Loucy (cell line): Measurements from ENCODE around the gene LTF.

ENCODE experiments used
- H2AFZ ChIP-seq: fragments of 200-600 bp; sonication (generic); 2 replicates; pipeline ENCODE4 v1.6.0; 2016; ENCODE audit warnings: antibody characterized with exemption, mild to moderate bottlenecking, low read length, moderate library complexity
- H3F3A ChIP-seq: fragments of 200-600 bp; 2 replicates; pipeline ENCODE4 v1.6.0; 2016; ENCODE audit warnings: antibody characterized with exemption, low read depth, mild to moderate bottlenecking
- H3K27me3 ChIP-seq: fragments of 200-600 bp; sonication (generic); 2 replicates; pipeline ENCODE4 v1.6.1; 2014; ENCODE audit warnings: low read length, mild to moderate bottlenecking; ENCODE audit not compliant: insufficient read depth, poor library complexity, severe bottlenecking
- H3K36me3 ChIP-seq: fragments of 200-600 bp; sonication (generic); 2 replicates; pipeline ENCODE4 v1.6.1; 2016; ENCODE audit warnings: low read length; ENCODE audit not compliant: insufficient read depth
- H3K4me1 ChIP-seq: fragments of 200-600 bp; sonication (generic); 2 replicates; pipeline ENCODE4 v1.5.1; 2014; ENCODE audit warnings: low read length, mild to moderate bottlenecking; ENCODE audit not compliant: insufficient read depth, poor library complexity, severe bottlenecking
- H3K4me2 ChIP-seq: fragments of 200-600 bp; sonication (generic); 2 replicates; pipeline ENCODE4 v1.6.0; 2014; ENCODE audit warnings: antibody characterized with exemption, low read length, low read depth, mild to moderate bottlenecking; ENCODE audit not compliant: poor library complexity, severe bottlenecking
- H3K4me3 ChIP-seq: fragments of 200-600 bp; sonication (generic); 2 replicates; pipeline ENCODE4 v1.5.1; 2014; ENCODE audit warnings: low read length, mild to moderate bottlenecking, mixed read lengths; ENCODE audit not compliant: poor library complexity, severe bottlenecking
- H3K79me2 ChIP-seq: fragments of 200-600 bp; sonication (generic); 2 replicates; pipeline ENCODE4 v1.6.1; 2014; ENCODE audit warnings: low read length; ENCODE audit not compliant: insufficient read depth
- H3K9ac ChIP-seq: fragments of 200-600 bp; sonication (generic); 2 replicates; pipeline ENCODE4 v1.6.0; 2014; ENCODE audit warnings: mild to moderate bottlenecking, low read depth, low read length, moderate library complexity; ENCODE audit not compliant: poor library complexity, severe bottlenecking
- H3K9me2 ChIP-seq: fragments of 200-600 bp; sonication (generic); replicated peaks from 2 replicates; pipeline ENCODE4 v1.6.1; 2016; ENCODE audit warnings: low read depth, low read length, mixed read lengths
- H3K9me3 ChIP-seq: fragments of 200-600 bp; sonication (generic); 2 replicates; pipeline ENCODE4 v1.6.1; 2014; ENCODE audit warnings: mild to moderate bottlenecking, antibody characterized with exemption, low read length, low read depth; ENCODE audit not compliant: insufficient read depth
- H4K20me1 ChIP-seq: fragments of 200-600 bp; sonication (generic); 2 replicates; pipeline ENCODE4 v1.6.0; 2014; ENCODE audit warnings: antibody characterized with exemption, low read length, mild to moderate bottlenecking; ENCODE audit not compliant: insufficient read depth, poor library complexity, severe bottlenecking
- CTCF ChIP-seq: fragments of 200-600 bp; sonication (generic); conservative IDR thresholded peaks from 2 replicates; pipeline ENCODE4 v1.5.1; 2014; ENCODE audit warnings: mild to moderate bottlenecking, antibody characterized with exemption, low read length
- EZH2phosphoT487 ChIP-seq: fragments of 200-600 bp; IDR thresholded peaks from 2 replicates; pipeline ENCODE4 v1.6.1; 2018; ENCODE audit warnings: antibody characterized with exemption, mild to moderate bottlenecking, moderate library complexity, borderline replicate concordance

Gene LTF

GRCh38 chr3:46466871-46467403 lies 2.2 kb upstream of the LTF start:
- H3K27me3 ChIP-seq = no peaks in the 10 kb centered on the region

GRCh38 chr3:46466273-46466672 lies 1.6 kb upstream of the LTF start:
- no peaks in the 10 kb centered on the region for H3K79me2 ChIP-seq
- H3K4me1 ChIP-seq = peaks cover 15% of the 10 kb centered on the region
- H3K9me2 ChIP-seq = no peaks in the 10 kb centered on the region
- TF ChIP-seq CTCF = no peak
- TF ChIP-seq EZH2phosphoT487 = no peak
- no peaks in the 10 kb centered on the region for H3F3A ChIP-seq
- no peaks in the 10 kb centered on the region for H3K9me3 ChIP-seq
- H3K4me2 ChIP-seq = no peak overlapping the region
- H2AFZ ChIP-seq = no peak overlapping the region
- H3K4me3 ChIP-seq = no peak overlapping the region
- H3K27me3 ChIP-seq = no peaks in the 10 kb centered on the region
- no peak overlapping the region for H3K9ac ChIP-seq
- H3K36me3 ChIP-seq = no peaks in the 10 kb centered on the region
- no peaks in the 10 kb centered on the region for H4K20me1 ChIP-seq

More at GRCh38 chr3:46466871-46467403, 2.2 kb upstream of the LTF start:
- Histone ChIP-seq H3K4me1 (peaks cover 15% of the 10 kb centered on the region), H3K36me3 (no peaks in the 10 kb centered on the region), H3K9ac (no peak overlapping the region), H2AFZ (no peak overlapping the region), H3K4me2 (no peak overlapping the region), H3K9me2 (no peaks in the 10 kb centered on the region), H4K20me1 (no peaks in the 10 kb centered on the region), H3K9me3 (no peaks in the 10 kb centered on the region), H3K79me2 (no peaks in the 10 kb centered on the region), H3K4me3 (no peak overlapping the region), H3F3A (no peaks in the 10 kb centered on the region)
- TF ChIP-seq EZH2phosphoT487 = no peak
- TF ChIP-seq CTCF = no peak

GRCh38 chr3:46465196-46465520 lies 453 bp upstream of the LTF start:
- Histone ChIP-seq H3K4me3 (no peak overlapping the region), H4K20me1 (no peaks in the 10 kb centered on the region), H3F3A (no peaks in the 10 kb centered on the region), H3K9me2 (no peaks in the 10 kb centered on the region), H3K27me3 (no peaks in the 10 kb centered on the region), H3K9me3 (no peaks in the 10 kb centered on the region), H2AFZ (no peak overlapping the region), H3K79me2 (no peaks in the 10 kb centered on the region), H3K36me3 (no peaks in the 10 kb centered on the region), H3K4me1 (peaks cover 15% of the 10 kb centered on the region), H3K9ac (no peak overlapping the region), H3K4me2 (no peak overlapping the region)
- TF ChIP-seq EZH2phosphoT487 = no peak

GRCh38 chr3:46463868-46464241 lies 850 bp downstream of the LTF start:
- H3K9ac ChIP-seq = no peak overlapping the region
- no peaks in the 10 kb centered on the region for H3K27me3 ChIP-seq
- H3K79me2 ChIP-seq = no peaks in the 10 kb centered on the region
- H3K4me3 ChIP-seq = no peak overlapping the region
- H3K4me1 ChIP-seq = peaks cover 15% of the 10 kb centered on the region
- no peak overlapping the region for H2AFZ ChIP-seq
- H3F3A ChIP-seq = no peaks in the 10 kb centered on the region
- no peaks in the 10 kb centered on the region for H4K20me1 ChIP-seq
- no peaks in the 10 kb centered on the region for H3K9me2 ChIP-seq
- H3K9me3 ChIP-seq = no peaks in the 10 kb centered on the region
- TF ChIP-seq EZH2phosphoT487 (no peak), CTCF (no peak)
- no peak overlapping the region for H3K4me2 ChIP-seq
- no peaks in the 10 kb centered on the region for H3K36me3 ChIP-seq
